ENCODE results near the gene TMEM205.

- no peak for TF ChIP-seq CTCF (IDR thresholded peaks at IDR 0.05)
- TF ChIP-seq POLR2A (IDR thresholded peaks at IDR 0.05), result peak; percentile 23
- TF ChIP-seq POLR2AphosphoS5 (IDR thresholded peaks at IDR 0.05), result peak in 3 of 4 donors; percentile 3 to 48 (median 38)
Measured at GRCh38 chr19:11374433-11375142, 28.5 kb upstream of the TMEM205 start, which contains the start of gene SWSAP1.

Data from sigmoid colon (tissue), 4 donors.